GM19023 (cell line): Measurements from ENCODE around the gene DCBLD2.

Source experiments
- ATAC-seq: cut with Tn5 transposase; IDR thresholded peaks from one replicate; pipeline ENCODE4 v1.9.1; 2021; ENCODE audit warnings: mild to moderate bottlenecking, moderate library complexity; ENCODE audit not compliant: unreplicated experiment

Gene DCBLD2

GRCh38 chr3:98901392-98902350 is at the start of gene DCBLD2:
Gene DCBLD2 (minus strand): TSS chr3:98901695. CDS start chr3:98901326, 369 bp downstream.
- peak; percentile 99 for ATAC-seq

GRCh38 chr3:98945666-98946065 is 44.2 kb upstream of the DCBLD2 start:
- no peak for ATAC-seq

GRCh38 chr3:98945101-98945524 is 43.6 kb upstream of the DCBLD2 start:
- ATAC-seq: no peak

GRCh38 chr3:98930413-98930812 is 28.9 kb upstream of the DCBLD2 start:
- ATAC-seq: no peak

- ATAC-seq: no peak
Observed at GRCh38 chr3:98921957-98922356, 20.5 kb upstream of the DCBLD2 start.

GRCh38 chr3:98920166-98920565 is 18.7 kb upstream of the DCBLD2 start:
- no peak for ATAC-seq

GRCh38 chr3:98918586-98918985 is 17.1 kb upstream of the DCBLD2 start:
- no peak for ATAC-seq

- no peak for ATAC-seq
Observed at GRCh38 chr3:98917608-98918007, 16.1 kb upstream of the DCBLD2 start.

- ATAC-seq: no peak
Observed at GRCh38 chr3:98914210-98915080, 12.9 kb upstream of the DCBLD2 start.

GRCh38 chr3:98912448-98912847 is 11.0 kb upstream of the DCBLD2 start:
- no peak for ATAC-seq

GRCh38 chr3:98906230-98906629 is 4.7 kb upstream of the DCBLD2 start:
- no peak for ATAC-seq

- no peak for ATAC-seq
Observed at GRCh38 chr3:98903705-98904481, 2.4 kb upstream of the DCBLD2 start.

GRCh38 chr3:98903099-98903498 is 1.6 kb upstream of the DCBLD2 start:
- no peak for ATAC-seq

- no peak for ATAC-seq
Observed at GRCh38 chr3:98902351-98902740, 851 bp upstream of the DCBLD2 start.

GRCh38 chr3:98901119-98901391 is 440 bp downstream of the DCBLD2 start:
- ATAC-seq: peak; percentile 30

GRCh38 chr3:98900265-98901118 is 1.0 kb downstream of the DCBLD2 start:
- peak; percentile 1 for ATAC-seq

GRCh38 chr3:98897701-98898100 is 3.8 kb downstream of the DCBLD2 start:
- ATAC-seq: no peak

GRCh38 chr3:98894791-98895576 is 6.5 kb downstream of the DCBLD2 start:
- no peak for ATAC-seq

GRCh38 chr3:98893740-98894139 is 7.8 kb downstream of the DCBLD2 start:
- ATAC-seq: no peak
